Effector memory CD8-positive, alpha-beta T cell (primary cell): Measurements from ENCODE around the gene TTLL8.

ENCODE experiments used
- ATAC-seq: fragments of 150-1000 bp; cut with Tn5 transposase; replicated peaks from 2 replicates; pipeline ENCODE4 v1.10.0; 2021; ENCODE audit warnings: mild to moderate bottlenecking, moderate library complexity
- DNase-seq, 3 experiments: peaks; one replicate each; pipeline ENCODE4 v3.0.0; 2021
- H3K27ac Mint-ChIP-seq, 2 donors: one replicate each; pipeline ENCODE4 v1.8.0; 2022; ENCODE audit warnings: mild to moderate bottlenecking in 2 of 2, mixed read lengths in 2 of 2, moderate library complexity in 2 of 2
- H3K27me3 Mint-ChIP-seq, 2 donors: one replicate each; pipeline ENCODE4 v1.8.0; 2022; ENCODE audit warnings: mixed read lengths in 2 of 2
- H3K36me3 Mint-ChIP-seq: one replicate; pipeline ENCODE4 v1.8.0; 2022; ENCODE audit warnings: mild to moderate bottlenecking, moderate library complexity, mixed read lengths; ENCODE audit not compliant: insufficient read depth
- H3K4me1 Mint-ChIP-seq, 2 donors: one replicate each; pipeline ENCODE4 v1.8.0; 2022; ENCODE audit warnings: low read depth in 2 of 2, mixed read lengths in 2 of 2
- H3K4me3 Mint-ChIP-seq, 2 donors: one replicate each; pipeline ENCODE4 v1.8.0; 2022; ENCODE audit warnings: mild to moderate bottlenecking in 2 of 2, mixed read lengths in 2 of 2, moderate library complexity in 2 of 2
- H3K9me3 Mint-ChIP-seq, 2 donors: one replicate each; pipeline ENCODE4 v1.8.0; 2022; ENCODE audit warnings: mixed read lengths in 2 of 2

Gene TTLL8

DNA sequence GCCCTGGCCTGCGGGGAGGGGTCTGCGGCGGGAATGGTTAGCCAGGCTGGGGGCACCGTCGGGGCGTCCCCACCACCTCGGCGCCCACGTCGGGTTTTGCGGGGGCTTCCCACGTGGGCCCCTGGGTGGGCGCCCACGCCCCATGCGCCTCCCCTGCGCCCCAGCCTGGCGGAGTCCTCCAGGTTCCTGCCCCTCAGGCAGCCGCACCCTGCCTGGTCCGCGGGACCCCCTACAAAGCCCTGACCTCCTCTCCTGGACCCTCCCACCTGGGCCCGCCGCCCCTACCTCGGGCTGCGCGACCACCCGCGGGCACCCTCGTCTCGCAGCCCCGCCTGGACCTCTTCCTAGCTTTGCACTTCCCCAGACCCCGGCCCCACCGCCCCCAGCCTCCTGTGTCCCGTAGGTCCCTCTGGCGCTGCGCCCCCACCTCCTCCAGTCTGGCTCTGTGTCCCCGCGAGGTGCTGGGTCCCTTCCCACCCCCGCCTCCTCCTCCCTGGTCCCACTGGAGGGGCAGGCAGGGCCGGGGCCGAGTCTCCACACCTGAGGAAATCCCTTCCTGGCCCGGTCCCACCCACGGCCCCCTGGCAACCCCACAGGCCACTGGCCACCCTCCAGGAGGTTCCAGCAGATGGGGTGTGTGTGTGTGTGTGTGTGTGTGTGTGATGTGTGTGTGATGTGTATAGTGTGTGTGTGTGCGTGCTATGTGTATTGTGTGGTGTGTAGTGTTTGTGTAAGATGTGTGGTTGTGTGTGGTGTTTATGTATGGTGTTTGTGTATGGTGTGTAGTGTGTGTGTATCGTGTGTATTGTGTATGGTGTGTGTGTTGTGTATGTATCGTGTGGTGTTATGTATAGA is 85.7 kb downstream of the TTLL8 start:
- Mint-ChIP-seq H3K4me1 (peaks cover 22% of the 10 kb centered on the region in 2 donors), H3K27me3 (no peaks in the 10 kb centered on the region), H3K9me3 (no peaks in the 10 kb centered on the region), H3K4me3 (no peak overlapping the region), H3K36me3 (peaks cover 44% of the 10 kb centered on the region), H3K27ac (no peak overlapping the region)
- ATAC-seq (no peak), DNase-seq (no peak)

DNA sequence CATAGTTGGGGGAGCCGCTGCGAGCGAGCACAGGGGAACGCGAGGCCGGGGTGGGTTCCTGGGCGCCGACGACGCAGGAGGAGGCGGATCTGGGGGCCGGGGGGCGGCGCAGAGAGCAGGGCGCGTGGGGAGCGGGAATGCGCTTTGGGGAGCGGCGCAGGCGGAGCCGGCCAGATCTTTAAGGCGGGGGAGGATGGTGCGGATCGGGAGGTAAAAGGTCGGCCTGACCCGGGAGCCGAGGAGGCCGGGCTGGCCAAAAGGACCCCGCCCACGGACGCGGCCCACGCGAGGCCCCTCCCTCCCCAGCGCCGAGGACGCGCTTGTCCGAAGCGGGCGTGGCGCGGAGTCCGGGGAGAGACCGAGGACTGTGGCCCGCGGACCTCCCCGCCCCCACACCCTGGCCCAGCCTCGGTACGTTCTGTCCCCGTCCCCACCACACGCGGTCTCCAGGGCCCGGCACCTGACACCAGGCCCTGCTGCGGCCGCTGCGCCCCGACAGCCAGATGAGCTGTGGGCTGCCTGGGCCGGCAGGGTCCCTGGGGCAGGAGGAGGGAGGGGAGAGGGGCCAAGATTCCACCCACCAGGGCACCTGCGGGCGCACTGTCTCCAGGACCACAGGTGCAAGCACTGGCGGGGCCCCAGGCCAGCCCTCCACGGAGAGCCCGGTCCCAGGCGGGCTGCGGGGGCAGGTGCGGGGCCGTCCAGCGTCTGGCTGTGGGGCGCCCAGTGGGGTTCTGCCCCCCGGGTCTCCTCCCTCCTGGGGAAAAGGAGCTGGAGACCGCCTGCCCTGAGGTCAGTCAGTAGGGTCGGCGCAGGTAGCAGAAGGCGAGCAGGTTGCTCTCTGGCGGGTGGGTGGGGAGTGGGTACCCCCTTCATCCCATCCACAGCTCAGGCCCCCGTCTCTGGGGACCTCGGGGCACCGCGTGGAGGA is 86.6 kb downstream of the TTLL8 start:
- H3K27ac Mint-ChIP-seq, result peak overlapping the region; percentile 97 to 98
- H3K9me3 Mint-ChIP-seq, result no peaks in the 10 kb centered on the region
- H3K4me3 Mint-ChIP-seq, result peak overlapping the region; percentile 80 to 87
- peak in 1 of 3 experiments; percentile 22 for DNase-seq
- peaks cover 53% of the 10 kb centered on the region for H3K36me3 Mint-ChIP-seq
- ATAC-seq, result peak; percentile 53
- no peaks in the 10 kb centered on the region for H3K27me3 Mint-ChIP-seq
- peaks cover 21 to 24% of the 10 kb centered on the region in 2 donors for H3K4me1 Mint-ChIP-seq

DNA sequence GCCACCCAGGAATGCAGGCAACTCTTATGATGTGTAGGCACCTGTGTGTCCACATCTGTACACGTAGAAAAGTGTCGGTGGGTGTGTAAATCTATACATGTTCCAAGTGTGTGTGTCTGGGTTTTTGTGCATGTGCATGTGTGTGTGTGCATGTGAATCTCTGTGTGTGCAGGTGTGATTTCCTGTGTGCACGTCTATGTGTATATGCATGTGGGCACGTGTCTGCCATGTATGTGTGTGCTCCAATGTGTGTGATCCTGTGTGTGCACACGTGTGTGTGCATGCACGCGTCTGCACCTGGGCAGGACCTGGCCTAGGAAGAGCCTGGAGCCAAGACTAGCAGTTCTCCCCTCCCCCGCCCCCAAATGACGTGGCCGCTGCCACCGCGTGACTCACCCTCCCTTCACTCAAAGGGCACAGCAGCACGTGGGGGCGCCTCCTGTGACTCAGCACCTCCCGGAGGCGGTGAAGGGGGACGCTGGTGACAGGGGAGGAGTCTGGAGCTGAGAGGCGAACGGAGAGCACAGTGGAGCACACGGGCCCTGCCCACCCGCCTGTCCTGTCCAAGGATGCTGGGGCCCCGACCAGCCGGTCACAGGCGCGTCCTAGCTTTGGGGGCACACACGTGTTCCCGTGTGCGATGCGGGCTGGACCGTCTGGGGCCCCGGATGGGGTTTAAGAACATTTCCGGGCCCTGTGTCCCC is 87.4 kb downstream of the TTLL8 start:
- no peaks in the 10 kb centered on the region for H3K27me3 Mint-ChIP-seq
- no peaks in the 10 kb centered on the region for H3K9me3 Mint-ChIP-seq
- H3K4me3 Mint-ChIP-seq, result peak overlapping the region; percentile 80 to 87
- peaks cover 17 to 24% of the 10 kb centered on the region in 2 donors for H3K4me1 Mint-ChIP-seq
- H3K27ac Mint-ChIP-seq, result peak overlapping the region; percentile 97 to 98
- ATAC-seq, result peak; percentile 87
- peaks cover 60% of the 10 kb centered on the region for H3K36me3 Mint-ChIP-seq
- peak; percentile 89 to 94 (median 89) for DNase-seq

DNA sequence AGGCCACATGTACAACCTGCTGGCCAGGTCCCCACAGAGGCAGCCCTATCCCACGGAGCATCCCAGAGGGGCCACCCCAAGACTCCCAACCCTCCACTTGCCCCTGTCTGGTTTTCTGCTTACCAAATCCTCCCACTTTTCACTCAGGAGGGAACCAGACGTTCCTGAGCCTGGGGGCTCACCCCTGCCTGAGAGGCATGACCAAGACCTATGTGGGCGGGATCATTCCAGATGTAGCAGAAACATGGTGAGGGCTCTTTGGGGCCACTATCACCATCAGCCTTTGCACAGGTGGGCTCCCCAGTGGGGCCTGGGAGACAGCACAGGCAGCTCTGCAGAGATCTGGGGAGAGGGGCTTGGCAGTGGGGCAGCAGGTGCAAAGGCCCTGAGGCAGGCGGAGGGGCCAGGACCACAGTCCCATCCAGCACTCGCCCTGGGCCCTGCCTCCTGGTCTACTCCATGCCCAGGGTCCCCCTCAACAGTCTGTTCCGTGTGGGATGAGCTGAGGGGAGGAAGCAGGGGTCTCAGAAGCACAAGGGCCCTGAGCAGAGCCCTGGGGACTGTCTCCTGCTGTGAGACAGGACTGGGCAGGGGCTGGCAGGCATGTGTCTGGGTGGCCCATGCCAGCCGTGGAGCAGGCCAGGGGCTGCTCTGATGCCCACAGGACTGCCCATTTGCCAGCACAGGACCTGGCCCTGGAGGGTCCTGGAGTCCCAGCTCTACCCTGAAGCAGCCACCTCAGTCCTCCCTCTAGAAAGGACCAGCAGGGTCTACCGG is 88.2 kb downstream of the TTLL8 start:
- DNase-seq, result no peak
- H3K4me3 Mint-ChIP-seq, result peak overlapping the region; percentile 80 to 87
- peaks cover 63% of the 10 kb centered on the region for H3K36me3 Mint-ChIP-seq
- peak overlapping the region; percentile 97 to 98 for H3K27ac Mint-ChIP-seq
- no peak for ATAC-seq
- peaks cover 12 to 19% of the 10 kb centered on the region in 2 donors for H3K4me1 Mint-ChIP-seq
- H3K27me3 Mint-ChIP-seq, result no peaks in the 10 kb centered on the region
- H3K9me3 Mint-ChIP-seq, result no peaks in the 10 kb centered on the region

DNA sequence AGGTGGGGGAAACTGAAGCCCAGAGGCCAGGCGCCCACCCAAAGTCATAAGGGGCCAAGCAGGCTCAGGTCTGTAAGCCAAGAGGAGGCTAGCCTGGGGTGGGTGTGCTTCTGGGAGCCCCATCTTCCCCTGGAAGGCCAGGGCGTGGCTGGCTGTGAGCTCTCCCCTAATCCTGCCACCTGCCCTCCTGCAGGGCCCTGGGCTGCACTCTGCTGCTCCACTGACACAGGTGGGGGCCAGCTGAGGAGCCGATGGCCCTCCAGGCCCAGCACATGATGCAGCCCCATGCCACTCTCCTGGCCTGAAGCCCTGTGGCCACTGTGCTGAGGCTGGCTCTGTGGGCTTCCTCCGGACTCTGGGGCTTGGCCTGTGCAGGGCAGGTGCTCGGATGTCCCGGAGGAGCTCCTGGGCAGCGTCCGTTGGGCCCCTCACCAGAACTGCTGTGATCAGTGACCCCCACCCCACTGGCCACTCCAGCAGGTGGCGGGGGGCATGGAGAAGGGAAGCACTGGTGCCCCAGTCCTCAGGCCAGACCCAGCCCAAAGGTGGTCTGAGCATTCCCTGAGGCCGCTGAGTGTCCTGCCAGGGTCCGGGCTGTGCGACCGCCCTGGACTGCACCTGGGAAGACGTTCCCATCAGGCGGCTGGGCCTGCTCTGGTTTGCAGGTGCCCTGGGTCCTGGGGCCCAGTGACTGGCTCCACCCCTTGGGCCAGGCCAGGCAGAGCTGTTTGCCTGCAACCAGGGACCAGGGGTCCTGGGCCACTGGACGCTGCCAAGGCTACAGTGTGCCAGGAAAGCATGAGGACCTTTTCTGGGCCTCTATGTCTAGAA is 89.1 kb downstream of the TTLL8 start:
- Mint-ChIP-seq H3K9me3 (no peaks in the 10 kb centered on the region), H3K27ac (peak overlapping the region; percentile 14 to 98), H3K27me3 (no peaks in the 10 kb centered on the region), H3K36me3 (peaks cover 72% of the 10 kb centered on the region), H3K4me3 (no peak overlapping the region), H3K4me1 (peaks cover 15 to 21% of the 10 kb centered on the region in 2 donors)
- DNase-seq (no peak), ATAC-seq (no peak)
